ENCODE measurements around the gene DOCK1. TPM values are rescaled to one million over a fixed set of nuclear protein-coding genes. Genes with fewer than 3 reads are reported as not detected.

DOCK1 gene
- polyA plus RNA-seq, 1 of the 3 experiments (the other 2 are of a cell fraction): 15.5 TPM

DNA sequence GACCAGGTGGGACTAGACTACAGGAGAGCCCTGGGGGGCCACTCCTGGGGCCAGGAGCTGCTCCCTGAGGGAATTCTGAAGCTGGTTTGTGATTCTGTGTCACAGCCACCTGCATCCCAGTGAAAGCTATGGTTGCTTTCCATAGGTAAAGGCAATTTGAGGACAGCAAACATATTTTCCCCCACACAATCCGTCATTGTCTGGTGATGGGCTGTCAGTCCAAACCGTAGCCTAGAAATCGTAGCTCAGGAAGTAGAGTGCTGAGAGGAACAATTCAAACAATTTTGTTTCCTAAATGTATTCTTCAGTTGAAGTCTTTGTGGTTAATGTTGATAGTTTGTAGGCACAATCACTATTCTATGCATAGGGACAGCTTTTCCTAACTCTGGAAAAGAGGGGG, 397.1 kb downstream of the DOCK1 start:
- no peaks in the 10 kb centered on the region for H3K9me3 ChIP-seq
- no peak overlapping the region for H3K9ac ChIP-seq
- H2AFZ ChIP-seq (ENCODE audit: low read depth): no peak overlapping the region
- H3K4me1 ChIP-seq (ENCODE audit: control insufficient read depth in 1 of 2, insufficient read depth in 2 of 2, low read depth in 1 of 2, low read length in 1 of 2): no peaks in the 10 kb centered on the region
- no peaks in the 10 kb centered on the region for H3K36me3 ChIP-seq (replicated peaks in 1 of 2; ENCODE audit: control insufficient read depth in 1 of 2, insufficient read depth in 2 of 2, low read length in 1 of 2)
- no peak overlapping the region for H3K4me3 ChIP-seq (ENCODE audit: low read depth in 2 of 2, low read length in 1 of 2)
- H4K20me1 ChIP-seq (ENCODE audit: insufficient read depth): no peaks in the 10 kb centered on the region
- H3K27me3 ChIP-seq (ENCODE audit: insufficient read depth): no peaks in the 10 kb centered on the region
- no peak overlapping the region for H3K4me2 ChIP-seq
- H3K79me2 ChIP-seq (ENCODE audit: insufficient read depth): no peaks in the 10 kb centered on the region
- H3K27ac ChIP-seq (ENCODE audit: low read depth in 2 of 2, low read length in 1 of 2): no peak overlapping the region
- no peak for DNase-seq
- H3K9me2 ChIP-seq: no peaks in the 10 kb centered on the region
- TF ChIP-seq ELF1 (IDR thresholded peaks at IDR 0.05) (no peak), RAD21 (IDR thresholded peaks at IDR 0.05; ENCODE audit: low read length) (no peak), POLR2AphosphoS5 (IDR thresholded peaks at IDR 0.05; ENCODE audit: low read depth, low read length) (no peak), PBX3 (IDR thresholded peaks at IDR 0.05) (no peak), SIN3A (IDR thresholded peaks at IDR 0.05; ENCODE audit: borderline replicate concordance, low read depth, low read length) (no peak), FOXJ3 (CRISPR knock-in tag; IDR thresholded peaks at IDR 0.05) (no peak), RCOR1 (IDR thresholded peaks at IDR 0.05; ENCODE audit: low read length) (no peak), TCF12 (IDR thresholded peaks at IDR 0.05) (no peak), YY1 (IDR thresholded peaks at IDR 0.05; ENCODE audit: low read depth) (no peak), RFX5 (IDR thresholded peaks at IDR 0.05; ENCODE audit: low read length) (no peak), TEAD4 (IDR thresholded peaks at IDR 0.05; ENCODE audit: borderline replicate concordance, insufficient read depth) (no peak), IRF3 (IDR thresholded peaks at IDR 0.05; ENCODE audit: low read depth, low read length) (no peak), EZH2phosphoT487 (IDR thresholded peaks at IDR 0.05; ENCODE audit: borderline replicate concordance, low read depth) (no peak), GATA2 (CRISPR knock-in tag; IDR thresholded peaks at IDR 0.05) (no peak), GABPA (IDR thresholded peaks at IDR 0.05; ENCODE audit: low read depth) (no peak), CHD2 (IDR thresholded peaks at IDR 0.05; ENCODE audit: low read length, partially characterized antibody) (no peak)
- TF ChIP-seq, protein P1, sequence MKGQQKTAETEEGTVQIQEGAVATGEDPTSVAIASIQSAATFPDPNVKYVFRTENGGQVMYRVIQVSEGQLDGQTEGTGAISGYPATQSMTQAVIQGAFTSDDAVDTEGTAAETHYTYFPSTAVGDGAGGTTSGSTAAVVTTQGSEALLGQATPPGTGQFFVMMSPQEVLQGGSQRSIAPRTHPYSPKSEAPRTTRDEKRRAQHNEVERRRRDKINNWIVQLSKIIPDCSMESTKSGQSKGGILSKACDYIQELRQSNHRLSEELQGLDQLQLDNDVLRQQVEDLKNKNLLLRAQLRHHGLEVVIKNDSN (IDR thresholded peaks at IDR 0.05; ENCODE audit: borderline replicate concordance, low read depth): no peak
- TF ChIP-seq, protein P2, sequence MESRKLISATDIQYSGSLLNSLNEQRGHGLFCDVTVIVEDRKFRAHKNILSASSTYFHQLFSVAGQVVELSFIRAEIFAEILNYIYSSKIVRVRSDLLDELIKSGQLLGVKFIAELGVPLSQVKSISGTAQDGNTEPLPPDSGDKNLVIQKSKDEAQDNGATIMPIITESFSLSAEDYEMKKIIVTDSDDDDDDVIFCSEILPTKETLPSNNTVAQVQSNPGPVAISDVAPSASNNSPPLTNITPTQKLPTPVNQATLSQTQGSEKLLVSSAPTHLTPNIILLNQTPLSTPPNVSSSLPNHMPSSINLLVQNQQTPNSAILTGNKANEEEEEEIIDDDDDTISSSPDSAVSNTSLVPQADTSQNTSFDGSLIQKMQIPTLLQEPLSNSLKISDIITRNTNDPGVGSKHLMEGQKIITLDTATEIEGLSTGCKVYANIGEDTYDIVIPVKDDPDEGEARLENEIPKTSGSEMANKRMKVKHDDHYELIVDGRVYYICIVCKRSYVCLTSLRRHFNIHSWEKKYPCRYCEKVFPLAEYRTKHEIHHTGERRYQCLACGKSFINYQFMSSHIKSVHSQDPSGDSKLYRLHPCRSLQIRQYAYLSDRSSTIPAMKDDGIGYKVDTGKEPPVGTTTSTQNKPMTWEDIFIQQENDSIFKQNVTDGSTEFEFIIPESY (IDR thresholded peaks at IDR 0.05; ENCODE audit: borderline replicate concordance, low read depth): no peak
- ChIA-PET CTCF (no interaction called here), POLR2A (no interaction called here)
- no peaks in the 10 kb centered on the region for H3F3A ChIP-seq (replicated peaks; ENCODE audit: insufficient read depth)
- 92% methylated on average over 3 of the region's 3 CpGs for WGBS (ENCODE audit: low lambda C conversion rate)

All from SK-N-SH (cell line).